ENCODE results near the gene RNASE13. TPM values are rescaled to one million over a fixed set of nuclear protein-coding genes. Genes with fewer than 3 reads are reported as not detected.
A peak's percentile ranks its signal among the peaks of the same experiment; 100 is the strongest.

RNASE13 gene
- polyA plus RNA-seq, 1 donor, result 0.09 TPM

DNA sequence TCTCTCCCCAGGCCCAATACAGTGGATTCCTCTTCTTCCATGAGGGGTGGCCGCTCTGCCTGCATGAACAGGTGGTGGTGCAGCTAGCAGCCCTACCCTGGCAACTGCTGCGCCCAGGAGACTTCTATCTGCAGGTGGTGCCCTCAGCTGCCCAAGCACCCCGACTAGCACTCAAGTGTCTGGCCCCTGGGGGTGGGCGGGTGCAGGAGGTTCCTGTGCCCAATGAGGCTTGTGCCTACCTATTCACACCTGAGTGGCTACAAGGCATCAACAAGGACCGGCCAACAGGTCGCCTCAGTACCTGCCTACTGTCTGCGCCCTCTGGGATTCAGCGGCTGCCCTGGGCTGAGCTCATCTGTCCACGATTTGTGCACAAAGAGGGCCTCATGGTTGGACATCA is 39.3 kb upstream of the RNASE13 start:
- Histone ChIP-seq H3K27me3 (ENCODE audit: control insufficient read depth, insufficient read depth, low read length) (peaks cover 9% of the 10 kb centered on the region), H3K36me3 (ENCODE audit: control insufficient read depth, insufficient read depth, low read length) (peaks cover 58% of the 10 kb centered on the region), H3K4me3 (ENCODE audit: low read length) (no peak overlapping the region), H3K4me1 (ENCODE audit: control insufficient read depth, insufficient read depth, low read length) (peaks cover 18% of the 10 kb centered on the region), H3K9me3 (ENCODE audit: control insufficient read depth, low read depth, low read length) (no peaks in the 10 kb centered on the region), H3K27ac (ENCODE audit: low read length) (no peak overlapping the region)
- no CpG with 5 or more reads among the region's 9 CpGs for WGBS (ENCODE audit: insufficient coverage, low lambda C conversion rate)
- no peak for DNase-seq

GRCh38 chr14:21072781-21073339 is 38.3 kb upstream of the RNASE13 start:
- DNase-seq, result peak in 1 of 2 donors; percentile 37
- no CpG with 5 or more reads among the region's 9 CpGs for WGBS (ENCODE audit: insufficient coverage, low lambda C conversion rate)
- Histone ChIP-seq H3K27ac (ENCODE audit: low read length) (no peak overlapping the region), H3K27me3 (ENCODE audit: control insufficient read depth, insufficient read depth, low read length) (peaks cover 10% of the 10 kb centered on the region), H3K36me3 (ENCODE audit: control insufficient read depth, insufficient read depth, low read length) (peaks cover 47% of the 10 kb centered on the region), H3K4me3 (ENCODE audit: low read length) (no peak overlapping the region), H3K9me3 (ENCODE audit: control insufficient read depth, low read depth, low read length) (no peaks in the 10 kb centered on the region), H3K4me1 (ENCODE audit: control insufficient read depth, insufficient read depth, low read length) (peaks cover 24% of the 10 kb centered on the region)

DNA sequence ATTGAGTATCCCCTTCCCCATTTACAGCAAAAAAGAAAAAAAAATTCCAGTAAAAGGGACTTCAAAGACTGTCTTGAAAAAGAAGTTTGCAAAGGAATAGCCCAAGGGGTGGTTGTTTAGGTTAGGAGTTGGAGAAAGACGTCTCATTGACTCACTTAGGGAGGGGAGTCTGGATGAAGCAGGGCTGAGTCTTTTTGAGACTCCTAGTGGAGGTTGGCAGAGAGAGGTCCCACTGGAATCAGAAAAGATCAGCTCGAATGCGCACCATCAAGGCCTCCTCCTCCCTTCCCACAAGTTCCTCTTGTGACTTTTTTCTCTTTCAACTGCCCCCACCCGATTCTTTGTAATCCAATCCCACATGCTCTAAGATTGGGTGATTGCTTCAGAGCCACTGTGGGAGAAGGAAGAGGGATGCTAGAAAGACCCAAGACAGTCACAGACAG is 37.4 kb upstream of the RNASE13 start:
- 43% methylated on average over 1 of the region's 4 CpGs for WGBS (ENCODE audit: insufficient coverage, low lambda C conversion rate)
- H3K27me3 ChIP-seq (ENCODE audit: control insufficient read depth, insufficient read depth, low read length), result peaks cover 10% of the 10 kb centered on the region
- H3K36me3 ChIP-seq (ENCODE audit: control insufficient read depth, insufficient read depth, low read length), result peaks cover 40% of the 10 kb centered on the region
- H3K4me3 ChIP-seq (ENCODE audit: low read length), result peak overlapping the region; percentile 81
- peaks cover 24% of the 10 kb centered on the region for H3K4me1 ChIP-seq (ENCODE audit: control insufficient read depth, insufficient read depth, low read length)
- peak overlapping the region; percentile 86 for H3K27ac ChIP-seq (ENCODE audit: low read length)
- DNase-seq, result no peak
- no peaks in the 10 kb centered on the region for H3K9me3 ChIP-seq (ENCODE audit: control insufficient read depth, low read depth, low read length)

GRCh38 chr14:21071225-21072030 is 36.8 kb upstream of the RNASE13 start:
- Histone ChIP-seq H3K9me3 (ENCODE audit: control insufficient read depth, low read depth, low read length) (no peaks in the 10 kb centered on the region), H3K36me3 (ENCODE audit: control insufficient read depth, insufficient read depth, low read length) (peaks cover 34% of the 10 kb centered on the region), H3K27ac (ENCODE audit: low read length) (peak overlapping the region; percentile 86), H3K4me1 (ENCODE audit: control insufficient read depth, insufficient read depth, low read length) (peaks cover 24% of the 10 kb centered on the region), H3K27me3 (ENCODE audit: control insufficient read depth, insufficient read depth, low read length) (peaks cover 10% of the 10 kb centered on the region), H3K4me3 (ENCODE audit: low read length) (peak overlapping the region; percentile 81)
- 10% methylated on average over 2 of the region's 37 CpGs for WGBS (ENCODE audit: insufficient coverage, low lambda C conversion rate)
- peak; percentile 79 to 86 for DNase-seq

- peaks cover 10% of the 10 kb centered on the region for H3K27me3 ChIP-seq (ENCODE audit: control insufficient read depth, insufficient read depth, low read length)
- peaks cover 26% of the 10 kb centered on the region for H3K36me3 ChIP-seq (ENCODE audit: control insufficient read depth, insufficient read depth, low read length)
- peak; percentile 32 to 59 for DNase-seq
- WGBS (ENCODE audit: insufficient coverage, low lambda C conversion rate), result no CpG with 5 or more reads among the region's 23 CpGs
- no peaks in the 10 kb centered on the region for H3K9me3 ChIP-seq (ENCODE audit: control insufficient read depth, low read depth, low read length)
- peak overlapping the region; percentile 86 for H3K27ac ChIP-seq (ENCODE audit: low read length)
- H3K4me1 ChIP-seq (ENCODE audit: control insufficient read depth, insufficient read depth, low read length), result peaks cover 24% of the 10 kb centered on the region
- H3K4me3 ChIP-seq (ENCODE audit: low read length), result peak overlapping the region; percentile 81
Observed at GRCh38 chr14:21070610-21071224, 36.1 kb upstream of the RNASE13 start.

- no CpG with 5 or more reads among the region's 63 CpGs for WGBS (ENCODE audit: insufficient coverage, low lambda C conversion rate)
- Histone ChIP-seq H3K36me3 (ENCODE audit: control insufficient read depth, insufficient read depth, low read length) (peaks cover 21% of the 10 kb centered on the region), H3K4me3 (ENCODE audit: low read length) (peak within 1 kb of the TSS; percentile 81), H3K27ac (ENCODE audit: low read length) (peak within 1 kb of the TSS; percentile 86), H3K27me3 (ENCODE audit: control insufficient read depth, insufficient read depth, low read length) (peaks cover 10% of the 10 kb centered on the region), H3K4me1 (ENCODE audit: control insufficient read depth, insufficient read depth, low read length) (peaks cover 24% of the 10 kb centered on the region), H3K9me3 (ENCODE audit: control insufficient read depth, low read depth, low read length) (no peaks in the 10 kb centered on the region)
- peak; percentile 25 to 68 for DNase-seq
Observed at GRCh38 chr14:21070083-21070609, 35.5 kb upstream of the RNASE13 start, which contains the start of gene ARHGEF40. TSS of gene ARHGEF40 (plus strand) at chr14:21070304. CDS start at chr14:21070397, 93 bp downstream.

DNA sequence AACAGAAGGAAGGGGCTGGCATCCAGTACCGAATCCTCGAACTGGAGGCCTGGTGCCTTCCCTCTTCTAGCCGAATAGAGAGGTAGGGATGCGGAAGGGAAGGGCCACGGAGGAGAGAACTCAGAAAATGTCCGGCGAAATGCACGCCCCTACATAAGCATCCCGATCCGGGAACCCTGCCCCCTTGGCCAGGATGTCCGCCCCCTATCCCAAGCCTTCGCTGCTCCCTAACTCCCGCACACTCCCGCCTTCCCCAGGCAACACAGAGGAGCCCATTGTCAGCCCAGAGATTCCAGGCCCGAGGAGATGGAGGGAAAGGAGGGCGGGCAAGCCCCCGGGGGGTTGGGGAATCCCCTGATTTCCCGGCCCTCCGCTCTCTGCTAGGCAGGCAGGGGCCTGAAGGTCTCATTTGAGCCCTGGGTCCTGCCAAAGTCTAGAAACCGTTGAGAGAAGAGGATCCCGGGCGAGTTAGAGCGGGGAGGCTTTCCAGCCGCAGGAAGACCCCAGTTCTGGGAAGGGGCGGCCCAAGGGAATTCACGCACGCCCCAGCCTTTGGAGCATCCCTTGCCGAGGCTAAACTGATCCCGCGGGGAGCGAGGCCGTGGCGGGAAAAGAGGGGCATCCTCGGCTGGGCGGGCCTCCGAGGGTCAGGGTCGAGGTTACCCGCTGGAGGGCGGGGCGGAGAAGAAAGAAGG is 34.9 kb upstream of the RNASE13 start:
- peak overlapping the region; percentile 78 for H3K27ac ChIP-seq (ENCODE audit: low read length)
- peaks cover 10% of the 10 kb centered on the region for H3K27me3 ChIP-seq (ENCODE audit: control insufficient read depth, insufficient read depth, low read length)
- DNase-seq, result peak; percentile 37 to 60
- H3K4me1 ChIP-seq (ENCODE audit: control insufficient read depth, insufficient read depth, low read length), result peaks cover 24% of the 10 kb centered on the region
- no peaks in the 10 kb centered on the region for H3K9me3 ChIP-seq (ENCODE audit: control insufficient read depth, low read depth, low read length)
- no CpG with 5 or more reads among the region's 40 CpGs for WGBS (ENCODE audit: insufficient coverage, low lambda C conversion rate)
- peak overlapping the region; percentile 60 for H3K4me3 ChIP-seq (ENCODE audit: low read length)
- H3K36me3 ChIP-seq (ENCODE audit: control insufficient read depth, insufficient read depth, low read length), result peaks cover 15% of the 10 kb centered on the region

- Histone ChIP-seq H3K36me3 (ENCODE audit: control insufficient read depth, insufficient read depth, low read length) (peaks cover 8% of the 10 kb centered on the region), H3K27ac (ENCODE audit: low read length) (peak overlapping the region; percentile 78), H3K27me3 (ENCODE audit: control insufficient read depth, insufficient read depth, low read length) (peaks cover 10% of the 10 kb centered on the region), H3K4me1 (ENCODE audit: control insufficient read depth, insufficient read depth, low read length) (peaks cover 24% of the 10 kb centered on the region), H3K4me3 (ENCODE audit: low read length) (peak overlapping the region; percentile 60), H3K9me3 (ENCODE audit: control insufficient read depth, low read depth, low read length) (no peaks in the 10 kb centered on the region)
- DNase-seq, result peak in 1 of 2 donors; percentile 57
- WGBS (ENCODE audit: insufficient coverage, low lambda C conversion rate), result no CpG with 5 or more reads among the region's 45 CpGs
Observed at GRCh38 chr14:21068521-21069387, 34.1 kb upstream of the RNASE13 start.

GRCh38 chr14:21066882-21067502 is 32.4 kb upstream of the RNASE13 start:
- Histone ChIP-seq H3K36me3 (ENCODE audit: control insufficient read depth, insufficient read depth, low read length) (no peaks in the 10 kb centered on the region), H3K4me3 (ENCODE audit: low read length) (no peak overlapping the region), H3K27ac (ENCODE audit: low read length) (no peak overlapping the region), H3K9me3 (ENCODE audit: control insufficient read depth, low read depth, low read length) (no peaks in the 10 kb centered on the region), H3K27me3 (ENCODE audit: control insufficient read depth, insufficient read depth, low read length) (peaks cover 10% of the 10 kb centered on the region), H3K4me1 (ENCODE audit: control insufficient read depth, insufficient read depth, low read length) (peaks cover 24% of the 10 kb centered on the region)
- no peak for DNase-seq
- WGBS (ENCODE audit: insufficient coverage, low lambda C conversion rate), result 53% methylated on average over 2 of the region's 7 CpGs
